ENCODE data around the gene LSM14A. TPM values are rescaled to one million over a fixed set of nuclear protein-coding genes. Genes with fewer than 3 reads are reported as not detected.

The LSM14A gene
- total and polyA plus RNA-seq, 9 of the 15 experiments (the other 6 are each of a cell fraction or from before 2014, with no cell fraction given) = 19.5 to 150 (median 95.1) TPM

DNA sequence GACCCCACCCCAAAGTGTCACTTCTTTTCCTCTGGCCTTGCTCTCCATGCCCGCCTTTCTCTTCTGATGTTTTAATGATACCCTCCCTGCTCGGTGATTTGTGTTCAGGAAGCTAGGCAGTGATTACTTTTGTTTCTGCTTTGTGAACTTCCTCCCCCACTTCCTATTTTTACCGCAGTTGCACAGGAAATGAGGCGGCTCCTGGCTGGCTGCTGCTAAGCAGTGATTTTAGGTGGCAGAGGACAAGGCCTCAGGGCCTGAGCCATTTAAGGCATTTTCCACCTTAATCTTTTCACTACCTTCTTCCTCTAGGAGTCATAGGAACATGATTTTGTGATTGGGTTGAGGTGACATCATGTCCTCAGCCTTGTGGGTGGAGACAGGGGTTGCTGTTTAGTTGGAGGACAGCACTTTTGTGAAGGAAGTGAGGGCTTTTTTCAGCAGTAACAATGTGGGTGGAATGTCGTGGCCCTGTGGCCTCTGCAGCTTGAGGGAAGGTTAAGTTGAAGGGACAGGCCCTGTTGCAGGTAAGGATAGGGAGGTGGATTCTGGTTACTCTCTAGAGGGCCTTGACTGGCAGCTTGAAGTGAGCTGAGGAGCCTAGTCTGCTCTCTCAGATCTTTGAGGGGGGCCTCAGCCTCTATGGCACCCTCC lies 97.8 kb downstream of the LSM14A start (continued):
- TF ChIP-seq, protein P1, sequence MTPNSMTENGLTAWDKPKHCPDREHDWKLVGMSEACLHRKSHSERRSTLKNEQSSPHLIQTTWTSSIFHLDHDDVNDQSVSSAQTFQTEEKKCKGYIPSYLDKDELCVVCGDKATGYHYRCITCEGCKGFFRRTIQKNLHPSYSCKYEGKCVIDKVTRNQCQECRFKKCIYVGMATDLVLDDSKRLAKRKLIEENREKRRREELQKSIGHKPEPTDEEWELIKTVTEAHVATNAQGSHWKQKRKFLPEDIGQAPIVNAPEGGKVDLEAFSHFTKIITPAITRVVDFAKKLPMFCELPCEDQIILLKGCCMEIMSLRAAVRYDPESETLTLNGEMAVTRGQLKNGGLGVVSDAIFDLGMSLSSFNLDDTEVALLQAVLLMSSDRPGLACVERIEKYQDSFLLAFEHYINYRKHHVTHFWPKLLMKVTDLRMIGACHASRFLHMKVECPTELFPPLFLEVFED (CRISPR knock-in tag; conservative IDR thresholded peaks at IDR 0.05) = no peak
- TF ChIP-seq PHTF2 (CRISPR knock-in tag; IDR thresholded peaks at IDR 0.05) = no peak
- TF ChIP-seq STAG1 (CRISPR knock-in tag; IDR thresholded peaks at IDR 0.05; ENCODE audit: borderline replicate concordance) = no peak
- TF ChIP-seq CBX3 (IDR thresholded peaks at IDR 0.05; ENCODE audit: borderline replicate concordance in 1 of 2, low read length in 2 of 2) = no peak
- no peak for TF ChIP-seq ELF2 (CRISPR knock-in tag; IDR thresholded peaks at IDR 0.05)
- TF ChIP-seq ERF (CRISPR knock-in tag; IDR thresholded peaks at IDR 0.05) = no peak
- no peak for TF ChIP-seq NEUROD1 (IDR thresholded peaks at IDR 0.05; ENCODE audit: borderline replicate concordance, low read depth, low read length, partially characterized antibody)
- TF ChIP-seq ZNF184 (CRISPR knock-in tag; IDR thresholded peaks at IDR 0.05) = no peak
- TF ChIP-seq SLC30A9 (CRISPR knock-in tag; IDR thresholded peaks at IDR 0.05) = no peak
- TF ChIP-seq EP300 (IDR thresholded peaks at IDR 0.05; ENCODE audit: low read length) = no peak
- no peak for TF ChIP-seq MIER1 (IDR thresholded peaks at IDR 0.05; ENCODE audit: low read depth)
- TF ChIP-seq, protein P2, sequence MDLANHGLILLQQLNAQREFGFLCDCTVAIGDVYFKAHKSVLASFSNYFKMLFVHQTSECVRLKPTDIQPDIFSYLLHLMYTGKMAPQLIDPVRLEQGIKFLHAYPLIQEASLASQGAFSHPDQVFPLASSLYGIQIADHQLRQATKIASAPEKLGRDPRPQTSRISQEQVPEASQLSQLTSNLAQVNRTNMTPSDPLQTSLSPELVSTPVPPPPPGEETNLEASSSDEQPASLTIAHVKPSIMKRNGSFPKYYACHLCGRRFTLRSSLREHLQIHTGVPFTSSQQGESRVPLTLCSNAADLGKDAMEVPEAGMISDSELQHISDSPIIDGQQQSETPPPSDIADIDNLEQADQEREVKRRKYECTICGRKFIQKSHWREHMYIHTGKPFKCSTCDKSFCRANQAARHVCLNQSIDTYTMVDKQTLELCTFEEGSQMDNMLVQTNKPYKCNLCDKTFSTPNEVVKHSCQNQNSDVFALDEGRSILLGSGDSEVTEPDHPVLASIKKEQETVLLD (IDR thresholded peaks at IDR 0.05) = no peak
- no peak for TF ChIP-seq KAT2B (IDR thresholded peaks at IDR 0.05; ENCODE audit: low read depth, low read length)
- no peak for TF ChIP-seq MAFF (IDR thresholded peaks at IDR 0.05; ENCODE audit: low read length)
- no peak for TF ChIP-seq ZNF507 (tag; conservative IDR thresholded peaks at IDR 0.05)
- TF ChIP-seq JUN (IDR thresholded peaks at IDR 0.05; ENCODE audit: borderline replicate concordance, low read depth, low read length) = no peak; the same call in 1 of the 2 replicates
- TF ChIP-seq JUN (CRISPR knock-in tag; IDR thresholded peaks at IDR 0.05; ENCODE audit: borderline replicate concordance) = no peak
- TF ChIP-seq TAL1 (IDR thresholded peaks at IDR 0.05) = no peak
- TF ChIP-seq HNRNPL (IDR thresholded peaks at IDR 0.05; ENCODE audit: low read depth, low read length) = no peak
- TF ChIP-seq ZNF217 (CRISPR knock-in tag; IDR thresholded peaks at IDR 0.05) = no peak
- TF ChIP-seq ZNF133 (CRISPR knock-in tag; IDR thresholded peaks at IDR 0.05) = no peak
- TF ChIP-seq, protein P3, sequence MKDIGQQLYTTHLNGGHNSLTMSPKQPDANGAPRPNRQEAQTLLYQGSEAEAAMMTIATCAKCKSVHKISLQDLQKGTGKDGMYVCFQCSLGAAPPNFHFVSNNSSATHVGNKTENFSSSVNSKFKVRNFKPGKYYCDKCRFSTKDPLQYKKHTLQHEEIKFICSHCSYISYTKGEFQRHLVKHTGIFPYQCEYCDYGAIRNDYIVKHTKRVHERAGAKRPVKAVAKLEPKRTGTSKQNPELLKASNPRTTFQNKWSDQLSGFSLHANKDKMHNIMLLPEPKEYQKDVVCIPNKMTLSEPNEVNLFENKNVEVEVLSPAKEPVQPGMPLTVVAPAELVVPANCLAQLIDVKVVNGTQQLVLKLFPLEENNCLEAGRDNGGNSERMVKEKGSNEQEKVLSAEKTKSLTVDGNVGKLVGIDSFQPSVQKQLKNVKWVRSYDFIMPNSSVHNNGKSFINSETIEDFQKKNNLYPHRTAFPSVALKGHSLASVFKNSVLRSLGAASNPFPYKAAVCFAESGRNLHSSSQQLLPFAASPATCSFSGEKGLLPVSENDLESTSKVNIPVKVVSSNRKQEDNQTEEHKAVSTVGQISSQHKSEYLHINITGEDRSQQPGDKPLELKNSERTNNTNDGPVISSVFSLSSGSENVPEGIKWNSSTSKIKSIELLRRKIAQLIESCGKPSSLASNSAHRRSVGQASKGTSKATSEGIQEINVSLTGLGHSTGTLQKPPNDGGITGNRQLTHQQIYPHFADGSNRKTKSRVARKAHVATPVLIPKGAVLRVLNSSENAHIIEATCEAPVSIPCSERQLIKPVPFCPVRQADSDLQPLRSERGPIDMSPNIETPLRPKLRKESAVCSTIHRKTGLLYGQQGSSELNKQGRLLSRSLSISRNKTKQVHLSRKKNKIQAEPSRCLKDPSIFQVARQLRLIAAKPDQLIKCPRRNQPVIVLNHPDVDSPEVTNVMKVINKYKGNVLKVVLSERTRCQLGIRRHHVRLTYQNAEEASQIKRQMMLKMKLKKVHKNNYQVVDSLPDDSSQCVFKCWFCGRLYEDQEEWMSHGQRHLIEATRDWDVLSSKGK (CRISPR knock-in tag; IDR thresholded peaks at IDR 0.05) = no peak
- peak; percentile 98 to 99 for TF ChIP-seq KDM1A (IDR thresholded peaks at IDR 0.05)
- TF ChIP-seq NFE2L1 (tag; IDR thresholded peaks at IDR 0.05; ENCODE audit: borderline replicate concordance, low read depth) = no peak
- no peak for TF ChIP-seq ZKSCAN8 (CRISPR knock-in tag; IDR thresholded peaks at IDR 0.05)
- TF ChIP-seq CEBPB (tag; IDR thresholded peaks at IDR 0.05) = no peak

Measured in K562 (cell line).